HG03135 (cell line): ENCODE data around the gene SYT11.

Experiments
- ATAC-seq: cut with Tn5 transposase; IDR thresholded peaks from one replicate; pipeline ENCODE4 v1.9.1; 2021; ENCODE audit warnings: mild to moderate bottlenecking, moderate library complexity; ENCODE audit not compliant: unreplicated experiment

Gene SYT11

GRCh38 chr1:155934097-155934935 lies 74.9 kb downstream of the SYT11 start, which contains the start of gene KHDC4:
TSS of gene KHDC4 (minus strand) at chr1:155934413. CDS start at chr1:155934373, 40 bp downstream.
- peak; percentile 96 for ATAC-seq
